Activated CD8-positive, alpha-beta memory T cell treated with anti-CD3 and anti-CD28 coated beads for 4 hours (primary cell): ENCODE results near the gene NFE2L3.
"Not testable (repeated sequence)": the region's sequence is repeated elsewhere in the genome, so short reads cannot be mapped to it uniquely, and the experiment has no call there.

Experiments
- DNase-seq, 2 donors: peaks; one replicate each; pipeline ENCODE4 v3.0.0-alpha.2; 2020; ENCODE audit warnings: low read depth in 2 of 2

The NFE2L3 gene

DNA sequence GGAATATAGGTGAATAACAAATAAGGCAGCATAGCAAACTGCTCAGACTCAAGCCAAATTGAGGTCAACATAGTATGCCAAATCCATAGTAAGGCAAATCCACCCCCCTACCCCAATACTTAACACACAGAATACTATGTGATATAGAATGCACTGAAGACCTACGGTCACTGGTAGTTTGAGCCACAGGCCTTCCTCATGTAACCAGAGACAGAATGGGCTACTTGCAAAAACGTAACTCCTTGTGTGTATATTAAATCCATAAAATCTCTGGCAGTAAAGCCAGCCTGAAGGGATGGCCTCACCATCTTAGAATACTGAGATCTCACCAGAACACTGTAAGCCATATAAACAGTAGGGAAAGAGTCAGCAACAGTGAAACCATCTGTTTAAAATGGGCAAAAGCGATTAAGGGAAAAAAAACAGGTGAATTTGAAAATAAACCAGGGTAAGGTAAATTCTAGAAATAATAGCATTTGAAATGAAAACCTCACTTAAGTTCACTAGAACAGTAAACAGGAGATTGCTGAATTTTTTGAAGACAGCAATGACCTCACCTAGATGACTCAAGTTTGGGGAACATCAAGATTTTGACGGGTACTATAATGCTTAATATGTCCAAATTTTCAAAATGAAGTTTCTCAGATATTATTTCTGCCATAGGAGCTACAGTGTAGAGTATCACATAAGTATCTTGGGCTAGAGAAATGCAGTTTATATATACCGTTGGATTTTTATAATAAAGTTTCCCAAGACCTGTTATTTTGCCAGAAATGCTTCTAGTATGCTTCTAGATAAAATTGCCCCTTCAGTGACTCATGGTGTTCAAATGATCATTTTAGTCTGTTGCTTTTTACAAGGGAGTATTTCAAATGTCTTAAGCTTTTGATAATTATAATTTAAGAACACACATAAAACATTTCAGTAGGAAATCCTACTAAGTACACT, 34.6 kb downstream of the NFE2L3 start:
- no peak for DNase-seq

DNA sequence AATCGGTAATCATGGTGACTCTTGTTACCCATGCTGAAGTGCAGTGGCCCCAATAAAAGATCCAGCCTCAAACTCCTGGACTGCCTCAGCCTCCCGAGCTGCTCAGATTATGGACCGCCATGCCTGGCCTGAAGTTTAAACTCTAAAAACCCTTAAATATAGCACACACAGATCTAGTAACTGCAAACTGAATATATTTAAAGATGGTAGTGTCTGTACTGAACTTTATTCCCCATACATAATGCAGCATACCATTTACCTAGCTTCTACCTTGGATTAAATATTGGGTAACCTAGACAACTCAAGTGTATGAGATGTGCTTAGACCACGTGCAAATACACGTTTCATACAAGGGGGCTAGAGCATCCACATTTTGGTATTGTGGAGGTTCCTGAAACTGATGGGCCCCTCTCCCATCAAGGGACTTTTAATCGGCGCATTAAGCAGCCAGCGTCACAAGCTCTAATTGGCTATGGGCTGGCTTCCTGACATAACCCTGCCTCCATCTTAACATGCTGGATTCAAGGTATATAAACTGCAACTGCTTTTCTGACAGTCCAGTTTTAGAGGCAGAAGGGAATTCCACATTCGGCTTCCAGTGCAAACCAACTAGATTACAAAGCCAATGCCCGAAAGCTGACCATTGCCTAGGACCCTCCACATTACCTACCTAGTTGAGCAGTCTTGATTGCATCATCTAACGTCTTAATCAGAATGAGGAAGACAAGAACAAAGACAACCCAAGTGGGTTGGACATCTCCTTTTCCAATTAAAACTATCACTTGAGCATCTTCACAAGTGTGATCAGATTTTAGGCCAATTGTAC, 35.6 kb downstream of the NFE2L3 start:
- DNase-seq, result no peak

DNA sequence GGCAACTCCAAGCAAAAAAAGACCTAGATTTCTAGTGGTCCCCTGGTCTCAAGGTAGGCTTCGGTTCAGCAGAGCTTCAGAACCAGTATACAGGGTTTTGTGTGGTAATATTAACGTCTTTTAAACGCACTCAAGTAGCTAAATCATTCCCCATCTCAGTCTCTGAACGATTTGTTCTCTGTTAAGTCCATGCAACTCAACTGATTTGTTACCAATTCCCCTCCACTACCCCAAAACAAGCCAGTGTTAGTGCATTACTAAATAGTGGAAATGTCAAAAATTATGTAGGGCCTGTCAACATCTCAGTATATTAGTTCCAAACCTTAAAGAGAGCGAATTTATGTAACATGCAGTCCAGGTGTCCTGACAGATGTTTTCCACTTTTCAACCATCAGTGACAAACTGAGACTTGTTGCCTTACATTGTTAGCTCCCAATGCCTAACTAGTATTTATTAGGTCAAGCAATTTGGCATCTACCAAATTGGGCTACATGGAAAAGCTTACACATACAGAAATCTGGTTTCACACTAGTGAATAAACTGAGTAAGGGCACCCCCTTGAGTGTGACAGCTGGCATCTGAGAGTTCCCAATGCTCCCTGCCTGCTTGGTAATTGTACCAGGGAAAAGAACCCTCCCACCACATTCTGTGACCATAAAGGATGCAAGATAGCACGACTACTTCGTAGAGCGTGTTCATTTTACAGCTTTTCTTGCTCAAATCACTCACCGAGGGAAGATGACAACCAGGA, 36.4 kb downstream of the NFE2L3 start:
- no peak for DNase-seq

DNA sequence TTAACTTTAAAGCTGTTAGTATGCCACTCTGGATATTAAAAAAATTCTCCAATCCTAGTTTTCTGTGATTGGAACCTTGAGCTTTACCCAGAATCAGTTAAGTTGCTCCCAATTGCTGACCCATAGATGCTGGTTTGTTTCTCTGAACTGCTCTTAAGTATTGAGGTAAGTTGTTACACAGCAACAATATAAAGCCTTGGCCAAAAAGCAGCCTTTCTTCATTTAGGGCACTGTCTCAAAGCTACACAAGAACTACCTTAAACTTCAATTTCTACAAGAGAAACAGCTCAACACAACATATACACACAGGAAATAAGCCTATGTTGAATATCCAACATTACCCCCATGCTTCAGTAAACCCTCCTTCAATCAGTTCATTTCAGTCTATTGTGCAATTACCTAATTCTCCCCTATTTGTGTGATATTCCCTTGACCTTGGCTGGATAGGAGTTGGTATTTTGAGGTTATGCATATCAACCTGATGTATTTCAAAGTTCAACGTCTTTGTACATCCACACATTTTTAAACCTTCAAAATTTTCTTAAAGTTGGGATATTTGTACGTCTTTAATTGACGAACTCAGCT, 37.1 kb downstream of the NFE2L3 start:
- no peak for DNase-seq

DNA sequence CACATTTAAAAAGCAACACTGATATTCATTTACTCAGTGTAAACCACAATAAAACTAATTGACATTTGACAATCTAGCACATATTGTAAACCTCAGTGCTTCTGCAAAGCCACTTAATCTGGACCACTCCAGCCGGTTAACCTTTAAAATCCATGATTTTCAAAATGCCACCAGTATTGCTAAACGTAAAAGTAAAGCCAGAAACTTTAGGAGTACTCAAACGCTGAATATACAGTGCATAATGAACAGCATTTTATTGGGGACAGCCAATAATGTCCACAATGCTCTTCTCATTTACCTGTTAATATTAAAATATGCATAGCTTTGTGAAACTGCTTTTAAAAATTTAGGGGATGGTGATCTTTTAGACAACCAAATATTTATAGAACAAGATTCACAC, 37.7 kb downstream of the NFE2L3 start:
- no peak for DNase-seq

DNA sequence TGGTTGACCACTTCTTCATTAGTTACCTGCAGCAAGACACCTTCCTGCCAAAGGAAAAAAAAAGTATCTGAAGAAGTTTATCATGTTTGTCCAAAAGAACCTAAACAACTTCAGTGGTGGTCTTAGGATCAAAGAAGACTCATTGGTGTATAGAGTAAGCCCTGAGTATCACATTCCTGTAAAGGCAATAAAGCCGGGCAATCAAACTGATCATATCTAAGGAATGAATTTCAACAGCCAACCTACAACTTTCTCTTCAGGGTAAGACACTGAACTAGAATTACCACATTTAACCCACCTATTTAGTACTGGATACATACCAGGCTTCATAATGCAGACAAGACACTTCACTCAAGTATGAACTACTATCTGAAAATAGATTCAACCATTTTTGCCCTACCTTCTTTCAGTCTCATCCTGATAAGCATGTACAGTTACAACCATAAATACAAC, 38.4 kb downstream of the NFE2L3 start:
- DNase-seq, result no peak

DNA sequence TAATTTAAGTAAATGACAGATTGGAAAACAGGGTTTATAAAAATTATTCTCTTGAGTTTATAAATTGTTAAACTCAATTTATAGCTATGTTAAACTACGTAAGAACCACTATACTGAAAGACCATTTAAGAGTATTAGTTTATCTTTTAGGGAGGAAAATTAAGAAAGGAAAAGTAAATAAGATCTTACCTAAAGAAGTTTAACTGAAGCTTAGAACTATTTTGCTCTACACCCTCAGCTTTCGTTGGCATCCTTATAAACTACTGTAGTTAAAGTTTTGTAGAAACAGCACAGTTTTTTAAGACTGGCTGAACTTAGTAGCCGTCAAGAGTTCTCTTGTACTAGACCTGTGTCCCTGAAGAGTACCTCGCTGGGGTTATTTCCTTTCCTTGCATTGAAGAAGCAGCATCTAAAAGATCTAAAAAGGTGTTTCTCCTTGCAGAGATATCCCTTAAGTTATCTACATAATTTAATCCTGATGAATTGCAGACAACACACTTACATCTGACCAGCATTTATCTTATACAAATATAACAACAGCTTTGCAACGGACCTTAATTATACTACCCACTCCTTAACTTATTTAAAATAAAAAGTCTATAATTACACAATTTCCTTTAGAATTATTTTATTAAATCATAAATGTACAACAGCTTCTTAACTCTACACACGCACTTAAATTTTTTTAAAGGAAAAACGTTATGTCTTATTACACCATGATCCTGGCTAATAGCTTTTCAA, 39.4 kb downstream of the NFE2L3 start:
- no peak for DNase-seq

DNA sequence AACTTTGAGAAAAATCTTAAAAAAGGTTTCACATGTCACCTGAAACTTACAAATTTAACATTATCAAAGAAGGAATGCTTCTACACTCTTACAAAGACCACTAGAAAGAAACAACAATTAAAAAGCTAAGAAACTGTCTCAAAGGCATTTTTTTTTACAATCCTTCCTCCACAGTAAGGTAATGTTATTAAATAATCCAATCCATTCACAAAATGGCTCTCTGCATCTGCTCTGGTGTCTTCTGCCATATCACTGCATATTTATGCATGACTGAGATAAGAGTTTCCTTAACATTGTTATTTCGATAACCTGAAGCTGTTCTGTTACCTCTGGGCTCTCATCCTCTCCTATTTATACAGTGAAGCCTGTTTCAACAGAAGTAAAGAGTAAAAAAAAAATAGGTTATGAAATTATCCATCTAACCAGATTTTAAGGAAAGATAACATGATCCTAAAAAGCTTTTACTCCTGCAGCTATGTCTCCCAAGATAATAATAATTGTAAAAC, 40.0 kb downstream of the NFE2L3 start:
- no peak for DNase-seq

DNA sequence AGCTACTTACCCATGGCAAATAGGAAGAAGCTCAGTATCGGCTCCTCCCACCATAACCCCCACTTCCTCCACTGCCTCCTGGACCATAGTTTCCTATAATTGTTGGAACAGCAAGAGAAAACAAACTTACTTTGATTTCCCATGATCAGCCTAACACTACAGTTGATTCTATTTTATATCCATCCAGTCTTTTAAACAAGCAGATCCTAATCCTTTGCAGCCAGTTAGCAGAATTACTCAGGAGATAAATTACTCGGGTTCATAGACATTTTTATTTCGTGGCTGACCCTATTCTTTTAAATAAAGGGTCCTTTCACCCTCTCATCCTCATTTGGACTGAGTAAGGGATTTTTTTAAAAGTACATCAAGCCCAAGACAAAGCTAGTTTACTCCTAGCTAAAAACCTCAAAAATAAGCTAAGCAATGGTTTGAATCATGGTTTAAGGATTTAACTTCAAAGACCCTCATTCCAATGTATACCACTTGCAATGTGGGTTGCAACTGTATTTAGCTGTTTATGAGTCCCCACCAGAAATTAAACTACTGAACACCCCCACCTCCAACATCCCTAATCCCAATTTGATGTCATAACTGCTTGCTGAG, 40.6 kb downstream of the NFE2L3 start:
- no peak for DNase-seq

DNA sequence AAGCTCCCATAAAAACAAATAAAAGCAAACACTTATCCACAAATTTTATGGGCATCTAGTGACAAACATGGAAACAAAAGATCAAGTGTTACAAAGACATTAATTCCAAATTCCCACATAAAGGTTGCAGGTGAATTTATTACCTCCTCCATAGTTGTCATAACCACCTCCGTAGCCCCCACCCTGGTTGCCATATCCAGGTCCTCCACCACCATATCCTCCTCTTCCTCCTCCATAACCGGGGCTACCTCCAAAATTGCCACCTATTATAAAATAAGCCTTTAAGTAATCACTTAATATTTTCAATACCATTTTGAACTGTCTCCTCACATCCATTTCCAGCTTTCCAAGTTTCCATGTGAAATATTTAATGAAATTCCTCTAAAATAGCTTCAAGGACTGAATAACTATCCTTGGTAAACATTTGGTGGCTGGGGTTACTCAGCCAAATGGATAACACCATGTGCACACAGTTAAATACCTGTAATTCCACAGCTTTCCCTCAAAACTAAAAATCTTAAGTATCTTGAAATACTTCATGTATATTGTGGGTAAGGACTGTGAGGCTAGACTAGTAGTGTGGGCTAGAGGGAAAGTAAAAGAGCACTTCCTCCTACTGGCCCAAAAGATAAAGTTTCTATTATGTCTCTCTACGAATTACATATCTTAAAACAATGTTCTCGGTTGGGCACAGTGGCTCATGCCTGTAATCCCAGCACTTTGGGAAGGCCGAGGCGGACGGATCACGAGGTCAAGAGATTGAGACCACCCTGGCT, 41.6 kb downstream of the NFE2L3 start:
- no peak for DNase-seq

DNA sequence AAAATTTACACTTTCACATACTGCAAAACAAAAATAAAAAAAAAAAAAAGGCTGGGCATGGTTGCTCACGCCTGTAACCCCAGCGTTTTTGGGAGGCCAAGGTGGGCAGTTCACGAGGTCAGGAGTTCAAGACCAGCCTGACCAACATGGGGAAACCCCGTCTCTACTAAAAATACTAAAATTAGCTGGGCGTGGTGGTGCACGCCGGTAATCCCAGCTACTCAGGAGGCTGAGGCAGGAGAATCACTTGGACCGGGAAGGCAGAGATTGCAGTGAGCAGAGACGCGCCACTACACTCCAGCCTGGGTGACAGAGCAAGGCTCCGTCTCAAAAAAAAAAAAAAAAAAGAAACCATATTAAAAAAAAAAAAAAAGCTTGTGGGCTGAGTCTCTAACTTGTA, 42.8 kb downstream of the NFE2L3 start:
- DNase-seq, result not testable (repeated sequence)

DNA sequence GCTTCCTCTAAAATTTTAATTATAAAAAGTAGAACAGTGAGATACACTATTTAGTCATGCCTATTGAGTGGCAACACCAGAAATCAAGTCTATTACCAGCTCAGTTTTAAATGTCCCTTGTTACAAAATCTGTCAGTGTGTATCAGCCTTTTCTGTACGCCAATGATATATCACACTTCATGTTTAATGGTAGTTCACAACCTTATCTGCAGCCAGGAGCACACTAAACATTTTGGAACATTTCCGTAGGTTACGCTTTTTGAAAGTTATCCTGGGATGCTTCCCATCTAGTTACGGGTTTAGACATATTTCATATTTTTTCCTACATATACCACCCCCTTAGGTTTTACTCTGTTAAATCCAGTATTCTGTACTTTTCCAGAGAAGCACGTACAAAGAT, 43.2 kb downstream of the NFE2L3 start:
- DNase-seq, result no peak

DNA sequence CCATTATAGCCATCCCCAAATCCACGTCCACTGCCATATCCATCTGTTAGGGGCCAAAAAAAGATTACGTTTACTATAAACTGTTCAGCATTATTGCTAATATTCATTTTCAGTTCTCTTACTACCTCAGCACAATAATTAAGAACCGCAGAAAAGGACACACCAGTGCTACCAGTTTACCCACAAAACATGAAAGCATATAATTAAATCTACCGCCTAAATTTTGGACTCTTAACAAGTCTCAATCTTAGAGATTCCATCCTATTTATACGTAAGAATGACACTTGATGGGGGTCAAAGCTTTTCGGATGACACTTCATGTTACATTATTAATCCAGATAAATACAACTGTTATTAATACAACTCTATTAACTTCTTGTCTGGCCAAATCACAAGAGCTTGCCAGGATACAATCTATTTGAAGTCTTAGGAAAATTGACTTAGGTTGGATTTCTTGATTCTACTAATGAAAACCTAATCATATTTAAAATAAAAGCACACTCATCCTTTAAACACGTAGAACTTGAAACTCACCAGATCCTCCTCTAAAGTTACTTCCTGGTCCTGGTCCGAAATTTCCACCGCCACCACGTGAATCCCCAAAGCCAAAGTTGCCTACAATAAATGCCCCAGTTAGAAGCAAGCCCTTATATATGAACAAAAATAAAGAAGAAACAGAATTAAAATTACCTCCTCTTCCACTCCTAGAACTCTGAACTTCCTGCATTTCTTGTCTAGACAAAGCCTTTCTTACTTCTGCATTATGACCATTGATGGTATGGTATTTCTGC, 44.1 kb downstream of the NFE2L3 start:
- no peak for DNase-seq

DNA sequence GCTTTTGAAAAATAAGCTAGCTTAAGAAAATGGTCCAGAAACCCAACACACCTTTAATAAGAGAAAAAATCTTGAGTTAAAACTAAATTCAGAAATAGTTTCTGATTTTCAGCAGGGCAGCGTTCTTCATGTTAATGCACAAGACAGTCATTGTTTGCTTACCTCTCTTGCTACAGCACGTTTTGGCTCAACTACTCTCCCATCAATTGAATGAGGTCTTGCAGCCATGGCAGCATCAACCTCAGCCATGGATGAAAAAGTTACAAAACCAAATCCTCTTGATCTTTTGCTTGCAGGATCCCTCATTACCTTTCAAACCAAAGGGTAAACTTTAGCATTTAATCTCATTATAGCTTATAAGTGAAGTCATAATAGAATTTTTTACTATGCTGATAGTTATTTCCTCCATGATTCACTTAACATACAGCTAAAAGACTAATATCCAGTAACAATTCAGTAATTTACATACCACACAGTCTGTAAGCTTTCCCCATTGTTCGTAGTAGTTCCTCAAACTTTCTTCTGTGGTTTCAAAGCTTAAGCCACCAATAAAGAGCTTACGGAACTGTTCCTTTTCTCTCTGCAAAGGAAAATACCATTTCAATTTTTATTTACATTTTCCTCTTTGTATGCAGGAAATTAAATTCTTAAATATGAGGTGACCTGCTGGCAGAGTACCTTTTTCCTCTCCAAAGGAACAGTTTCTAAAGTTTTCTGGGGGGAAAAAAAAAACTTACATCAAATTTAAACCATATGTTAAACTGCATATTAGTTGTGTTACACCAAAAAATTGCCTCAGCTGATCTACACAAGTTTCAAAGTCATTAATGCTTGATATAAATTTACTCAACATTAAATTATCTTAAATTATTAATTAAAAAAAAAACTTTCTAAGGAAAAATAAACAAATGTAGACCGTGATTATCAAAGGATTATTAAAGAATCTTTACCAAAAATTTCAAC, 45.4 kb downstream of the NFE2L3 start:
- no peak for DNase-seq

DNA sequence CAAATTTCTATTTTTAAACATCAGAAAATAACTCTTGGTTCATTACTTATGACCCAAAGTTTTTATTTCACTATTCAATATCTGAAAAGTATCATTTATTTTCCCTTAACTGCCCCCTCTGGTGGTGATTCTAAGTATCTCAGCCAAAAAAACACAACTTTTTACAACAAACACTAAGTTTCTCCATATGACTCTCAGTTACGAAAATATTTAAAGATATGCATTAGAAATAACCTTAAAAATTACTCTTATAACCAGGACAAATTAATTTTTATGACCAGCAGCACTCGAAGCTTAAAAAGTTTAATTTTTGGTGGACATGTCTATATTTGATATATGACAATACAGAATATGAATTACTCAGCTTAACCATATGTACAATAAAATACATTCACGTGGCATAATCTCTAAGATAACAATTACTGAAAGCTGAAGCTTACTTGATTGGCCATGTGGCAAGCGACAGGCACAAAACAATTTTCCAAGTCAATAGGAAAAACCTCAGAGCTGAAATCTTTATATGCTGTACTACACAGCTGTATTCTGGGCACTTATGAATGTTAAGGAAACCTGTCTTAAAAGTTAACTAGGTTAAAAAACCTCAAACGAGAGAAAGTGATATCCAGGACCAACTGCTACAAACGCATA, 46.3 kb downstream of the NFE2L3 start:
- no peak for DNase-seq

DNA sequence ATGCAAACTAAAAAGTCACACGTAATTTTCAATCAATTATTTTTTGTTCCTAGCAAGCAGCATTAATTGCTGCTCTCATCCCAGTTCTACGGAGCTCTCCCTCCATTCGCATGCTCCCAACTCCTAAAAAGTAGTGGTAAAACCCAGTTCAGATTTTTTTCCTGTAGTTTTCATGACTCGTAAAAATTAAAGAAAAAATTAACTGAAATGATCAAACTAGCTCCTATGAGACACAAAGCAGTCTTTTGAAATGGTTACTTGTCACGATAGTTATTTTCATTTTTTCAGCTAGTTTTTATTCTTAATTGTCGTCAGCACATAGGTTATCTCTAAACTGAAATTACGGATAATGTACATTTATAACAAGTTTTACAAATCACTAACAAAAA, 46.8 kb downstream of the NFE2L3 start:
- no peak for DNase-seq
